ENCODE results near the gene BMAL1. TPM values are rescaled to one million over a fixed set of nuclear protein-coding genes. Genes with fewer than 3 reads are reported as not detected.
A peak's percentile ranks its signal among the peaks of the same experiment; 100 is the strongest.

BMAL1 gene
- total and polyA plus RNA-seq, 2 of the 4 experiments (the other 2 are of a cell fraction), result 8.8 to 9.9 TPM

DNA sequence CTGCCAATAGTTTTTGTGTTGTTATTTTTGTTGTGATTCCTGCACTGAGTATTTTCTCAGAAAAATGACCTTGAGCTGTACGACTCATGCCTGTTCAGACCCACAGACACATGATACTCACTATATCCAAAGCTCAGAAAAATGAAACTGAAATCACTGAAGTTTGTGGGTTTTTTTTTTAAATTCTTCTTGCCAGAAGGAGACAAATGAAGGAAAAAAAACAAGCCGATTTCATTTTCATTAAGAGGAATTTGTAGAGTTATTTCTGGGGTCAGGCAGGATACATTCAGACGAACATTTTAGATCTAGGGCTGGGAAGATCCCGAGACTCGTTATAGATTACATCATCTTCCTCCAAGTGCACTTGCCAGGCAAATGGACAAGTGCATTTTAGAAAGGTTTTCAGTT is 60.4 kb downstream of the BMAL1 start:
- BruUV-seq (replicated peaks), result no TSS peak
- DNase-seq, result peak; percentile 78
- peaks cover 43% of the 10 kb centered on the region for H3K9me1 ChIP-seq (ENCODE audit: insufficient read depth, low read length)
- no peak overlapping the region for H2AFZ ChIP-seq (replicated peaks; ENCODE audit: low read length, poor library complexity)
- CTCF ChIA-PET, result interaction anchor here (0.6 to 4.9 kb wide), 5 partner anchors 14 to 1049 kb away, joined by 3 to 39 read pairs (median 3); no protein-coding TSS in a partner anchor
- H3K79me1 ChIP-seq (ENCODE audit: low read depth in 1 of 2, low read length in 2 of 2), result peaks cover 26 to 70% of the 10 kb centered on the region in 2 experiments; a peak in 3 of 4 replicates
- H4K20me1 ChIP-seq (ENCODE audit: insufficient read depth, low read length), result no peaks in the 10 kb centered on the region
- TF ChIP-seq SMC3 (IDR thresholded peaks at IDR 0.05; ENCODE audit: low read depth, low read length) (no peak), CEBPB (IDR thresholded peaks at IDR 0.05; ENCODE audit: low read depth, low read length) (peak; percentile 76)
- peak overlapping the region; percentile 99 for H2BK120ac ChIP-seq (ENCODE audit: low read depth, low read length)
- H3K4me3 ChIP-seq (ENCODE audit: insufficient read depth, low read depth, low read length), result peak overlapping the region; percentile 43; the same call in 1 of the 2 replicates
- peak overlapping the region; percentile 48; the same call in 1 of the 2 replicates for H4K5ac ChIP-seq (ENCODE audit: low read depth, low read length)
- in situ Hi-C loops (cut with MboI; ENCODE audit: low sequenced_read_pairs) (loop anchor here (25.0 kb wide), 1 partner anchor 1026 kb away; no protein-coding TSS in a partner anchor), intact Hi-C loops (cut with micrococcal nuclease) (loop anchor here (1.0 to 5.0 kb wide), 3 partner anchors 61 to 122 kb away; partner anchors contain the start of gene BMAL1), dilution Hi-C loops (cut with HindIII; ENCODE audit: low sequenced_read_pairs, unreplicated experiment) (no loop called here)
- POLR2A ChIA-PET (ENCODE audit: unreplicated experiment), result interaction anchor here (0.7 kb wide), 1 partner anchor 108 kb away, joined by 5 read pairs; no protein-coding TSS in a partner anchor
- no peaks in the 10 kb centered on the region for H3K36me3 ChIP-seq (ENCODE audit: control insufficient read depth, insufficient read depth, low read length)
- H3K18ac ChIP-seq (ENCODE audit: low read depth, low read length), result peak overlapping the region; percentile 58; the same call in 1 of the 2 replicates
- peak overlapping the region; percentile 89; the same call in 2 of the 3 replicates for H2BK15ac ChIP-seq (ENCODE audit: low read depth, low read length)
- H3K27me3 ChIP-seq (ENCODE audit: control insufficient read depth, insufficient read depth, low read length), result no peaks in the 10 kb centered on the region
- peak; percentile 22; the same call in 1 of the 2 replicates for ATAC-seq (ENCODE audit: low read depth)
- peak overlapping the region; percentile 85 to 97 for H4K8ac ChIP-seq (ENCODE audit: low read depth in 2 of 2, low read length in 2 of 2)
- H3K56ac ChIP-seq (ENCODE audit: extremely low read depth, insufficient read depth, low read length), result peak overlapping the region; percentile 79
- peaks cover 27% of the 10 kb centered on the region for H3K4me1 ChIP-seq (ENCODE audit: control insufficient read depth, insufficient read depth, low read length)
- no CpG with 5 or more reads among the region's 5 CpGs for WGBS, 2 experiments (ENCODE audit: extremely low coverage in 2 of 2, insufficient read length in 1 of 2)
- peak overlapping the region; percentile 82 for H3K23ac ChIP-seq (ENCODE audit: low read depth, low read length)
- H2BK20ac ChIP-seq (ENCODE audit: low read depth, low read length), result peak overlapping the region; percentile 99
- peak overlapping the region; percentile 94 for H2BK5ac ChIP-seq (ENCODE audit: low read depth, low read length, poor library complexity, severe bottlenecking)
- H3K9ac ChIP-seq (ENCODE audit: low read depth, low read length), result peak overlapping the region; percentile 66; the same call in 1 of the 2 replicates
- H3K4me2 ChIP-seq (ENCODE audit: low read depth, low read length), result peak overlapping the region; percentile 91
- peak overlapping the region; percentile 99 for H4K91ac ChIP-seq (ENCODE audit: insufficient read depth, low read depth, low read length)
- H3K14ac ChIP-seq (replicated peaks; ENCODE audit: low read depth, low read length), result peak overlapping the region; percentile 98
- peak overlapping the region; percentile 71 for H3K27ac ChIP-seq (ENCODE audit: insufficient read depth, low read length)
- H2AK9ac ChIP-seq (replicated peaks; ENCODE audit: low read depth, low read length, poor library complexity), result no peak overlapping the region
- peak overlapping the region; percentile 99 for H3K4ac ChIP-seq (ENCODE audit: low read depth, low read length)
- H2AK5ac ChIP-seq (ENCODE audit: low read depth, low read length), result peak overlapping the region; percentile 99; the same call in 1 of the 2 replicates
- no peaks in the 10 kb centered on the region for H3K9me3 ChIP-seq (ENCODE audit: control insufficient read depth, insufficient read depth, low read length)

Data from IMR-90 (cell line).